ENCODE results near the gene CUL7. TPM values are rescaled to one million over a fixed set of nuclear protein-coding genes. Genes with fewer than 3 reads are reported as not detected.
"Not testable (repeated sequence)": the region's sequence is repeated elsewhere in the genome, so short reads cannot be mapped to it uniquely, and the experiment has no call there.

CUL7 gene
- total RNA-seq, 1 experiment from 2014 or later, result 23.5 TPM

DNA sequence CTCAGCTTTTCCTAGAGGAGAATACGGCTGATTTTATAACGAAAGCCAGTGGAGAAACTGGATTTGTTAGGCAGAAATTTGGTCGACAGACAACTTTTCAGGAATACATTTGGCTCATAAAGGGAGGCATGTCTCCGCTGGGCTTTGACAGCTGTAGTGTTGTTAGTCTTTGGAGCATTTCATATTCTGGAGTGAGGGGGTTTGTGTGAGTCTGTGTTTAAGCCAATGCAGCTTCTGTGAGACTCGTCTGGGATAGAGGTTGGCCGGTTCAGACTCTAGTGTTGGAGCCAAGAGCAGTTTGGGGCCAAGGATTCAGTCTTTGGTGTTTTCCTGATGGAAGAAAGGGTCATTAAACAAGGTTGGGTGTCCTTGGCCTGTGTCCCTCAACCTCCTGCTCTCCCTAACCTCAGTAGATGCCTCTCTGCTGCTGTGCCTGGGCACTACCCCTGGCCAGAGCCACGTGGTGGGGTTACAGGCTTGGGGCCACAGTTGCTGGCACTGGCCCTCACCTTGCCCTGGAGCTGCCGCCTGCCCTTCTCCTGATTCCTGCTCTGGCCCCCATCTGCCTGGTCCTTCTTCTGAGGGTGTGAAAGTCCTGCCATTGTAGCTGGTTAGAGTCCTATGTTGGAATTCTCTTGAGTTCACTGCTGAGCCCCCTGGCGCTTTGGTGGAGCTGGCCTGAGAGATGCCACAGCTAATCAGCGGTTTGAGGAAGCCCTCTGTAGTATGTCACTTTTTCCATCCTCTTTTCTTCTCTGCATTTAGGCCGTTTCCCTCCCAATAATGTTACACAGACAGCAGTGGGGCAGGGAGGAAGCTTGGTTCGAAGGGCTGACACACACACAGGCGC lies 29.4 kb upstream of the CUL7 start:
- no peak overlapping the region for H2BK12ac ChIP-seq (ENCODE audit: insufficient read length, low read depth, low read length)
- no peak overlapping the region for H3K56ac ChIP-seq (ENCODE audit: insufficient read length, low read depth, low read length)
- Mint-ChIP-seq H3K4me3 (peak overlapping the region in 1 of 2 experiments; percentile 5; a peak in 1 of 5 replicates), H3K4me1 (peaks cover 40 to 42% of the 10 kb centered on the region in 2 experiments), H3K36me3 (ENCODE audit: insufficient read depth in 1 of 3, low read depth in 3 of 3) (peaks cover 4 to 9% (median 4%) of the 10 kb centered on the region in 3 experiments; a peak in 5 of 7 replicates), H3K27ac (peak overlapping the region in 1 of 3 experiments; percentile 46; a peak in 1 of 7 replicates), H3K9me3 (no peaks in the 10 kb centered on the region), H3K27me3 (ENCODE audit: low read depth) (no peaks in the 10 kb centered on the region)
- no peak overlapping the region for H3K18ac ChIP-seq (ENCODE audit: insufficient read length, low read depth, low read length)
- no peak overlapping the region for H4K8ac ChIP-seq (replicated peaks; ENCODE audit: insufficient read length, low read depth, low read length)
- no peak overlapping the region for H4K5ac ChIP-seq (ENCODE audit: insufficient read length, low read depth, low read length)
- TF ChIP-seq, protein P1, sequence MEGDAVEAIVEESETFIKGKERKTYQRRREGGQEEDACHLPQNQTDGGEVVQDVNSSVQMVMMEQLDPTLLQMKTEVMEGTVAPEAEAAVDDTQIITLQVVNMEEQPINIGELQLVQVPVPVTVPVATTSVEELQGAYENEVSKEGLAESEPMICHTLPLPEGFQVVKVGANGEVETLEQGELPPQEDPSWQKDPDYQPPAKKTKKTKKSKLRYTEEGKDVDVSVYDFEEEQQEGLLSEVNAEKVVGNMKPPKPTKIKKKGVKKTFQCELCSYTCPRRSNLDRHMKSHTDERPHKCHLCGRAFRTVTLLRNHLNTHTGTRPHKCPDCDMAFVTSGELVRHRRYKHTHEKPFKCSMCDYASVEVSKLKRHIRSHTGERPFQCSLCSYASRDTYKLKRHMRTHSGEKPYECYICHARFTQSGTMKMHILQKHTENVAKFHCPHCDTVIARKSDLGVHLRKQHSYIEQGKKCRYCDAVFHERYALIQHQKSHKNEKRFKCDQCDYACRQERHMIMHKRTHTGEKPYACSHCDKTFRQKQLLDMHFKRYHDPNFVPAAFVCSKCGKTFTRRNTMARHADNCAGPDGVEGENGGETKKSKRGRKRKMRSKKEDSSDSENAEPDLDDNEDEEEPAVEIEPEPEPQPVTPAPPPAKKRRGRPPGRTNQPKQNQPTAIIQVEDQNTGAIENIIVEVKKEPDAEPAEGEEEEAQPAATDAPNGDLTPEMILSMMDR (conservative IDR thresholded peaks at IDR 0.05), result no peak
- no peak overlapping the region for H4K91ac ChIP-seq (ENCODE audit: insufficient read length, low read depth, low read length)
- H3K9ac ChIP-seq (ENCODE audit: extremely low read depth, insufficient read length, low read length), result no peak overlapping the region
- no peak overlapping the region for H2AK5ac ChIP-seq (ENCODE audit: insufficient read length, low read length)
- no peak for DNase-seq
- H3K79me1 ChIP-seq (ENCODE audit: insufficient read depth, low read depth, low read length, poor library complexity, severe bottlenecking), result peaks cover 6% of the 10 kb centered on the region
- no peak overlapping the region for H2BK15ac ChIP-seq (ENCODE audit: low read depth, low read length)
- no peak overlapping the region for H2BK5ac ChIP-seq (ENCODE audit: insufficient read length, low read length)
- no peak overlapping the region for H3T11ph ChIP-seq (ENCODE audit: low read length)
- H3K23ac ChIP-seq (ENCODE audit: insufficient read length, low read depth, low read length), result no peak overlapping the region
- H3K4ac ChIP-seq (ENCODE audit: low read depth, low read length), result no peak overlapping the region
- H3K4me2 ChIP-seq (ENCODE audit: insufficient read depth, insufficient read length, low read length), result no peak overlapping the region
- H2BK120ac ChIP-seq (ENCODE audit: low read depth, low read length, poor library complexity, severe bottlenecking), result no peak overlapping the region
- no peaks in the 10 kb centered on the region for H4K20me1 ChIP-seq (ENCODE audit: control insufficient read depth, insufficient read depth, insufficient read length)
- H2BK20ac ChIP-seq (ENCODE audit: low read depth, low read length, poor library complexity, severe bottlenecking), result no peak overlapping the region
- no peak overlapping the region for H2AFZ ChIP-seq (ENCODE audit: low read length)
- no peaks in the 10 kb centered on the region for H3K23me2 ChIP-seq (ENCODE audit: insufficient read length, low read depth, low read length, poor library complexity, severe bottlenecking)
- H3K79me2 ChIP-seq (ENCODE audit: insufficient read depth, low read length), result peaks cover 37% of the 10 kb centered on the region; the same call in 1 of the 2 replicates
- no peaks in the 10 kb centered on the region for H3K27me3 ChIP-seq (ENCODE audit: insufficient read depth, low read length)
- H3K4me1 ChIP-seq (ENCODE audit: insufficient read depth, low read length), result peaks cover 5% of the 10 kb centered on the region; the same call in 1 of the 2 replicates
- no peak overlapping the region for H3K14ac ChIP-seq (ENCODE audit: insufficient read depth, low read length)
- WGBS (ENCODE audit: extremely low coverage, insufficient read length, low lambda C conversion rate), result no CpG with 5 or more reads among the region's 13 CpGs
- no peak overlapping the region for H3K27ac ChIP-seq (ENCODE audit: insufficient read length, low read depth, low read length)
- H3K9me3 ChIP-seq (ENCODE audit: control insufficient read depth, low read depth, low read length), result no peaks in the 10 kb centered on the region

DNA sequence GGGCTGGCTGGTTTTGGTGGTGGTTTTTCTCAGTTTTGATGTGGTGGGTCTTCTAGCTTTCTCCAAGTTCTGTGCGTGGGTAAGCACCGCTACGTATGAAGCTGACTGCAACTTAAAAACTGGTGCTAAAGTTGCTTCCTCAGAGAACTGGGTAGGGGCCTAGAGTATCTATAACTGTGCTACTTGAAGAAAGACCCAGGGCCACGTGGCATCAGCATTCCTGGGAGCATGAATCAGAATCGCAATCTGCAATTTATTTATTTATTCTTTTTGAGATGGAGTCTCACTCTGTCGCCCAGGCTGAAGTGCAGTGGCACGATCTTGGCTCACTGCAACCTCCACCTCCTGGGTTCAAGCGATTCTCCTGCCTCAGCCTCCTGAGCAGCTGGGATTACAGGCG lies 28.3 kb upstream of the CUL7 start:
- not testable (repeated sequence) for H4K20me1 ChIP-seq (ENCODE audit: control insufficient read depth, insufficient read depth, insufficient read length)

More for the DNA sequence above, 28.3 kb upstream of the CUL7 start:
- H3K23me2 ChIP-seq (ENCODE audit: insufficient read length, low read depth, low read length, poor library complexity, severe bottlenecking); DNase-seq; H2AK5ac ChIP-seq (ENCODE audit: insufficient read length, low read length); H2BK12ac ChIP-seq (ENCODE audit: insufficient read length, low read depth, low read length); H4K91ac ChIP-seq (ENCODE audit: insufficient read length, low read depth, low read length); H2AFZ ChIP-seq (ENCODE audit: low read length); H3T11ph ChIP-seq (ENCODE audit: low read length); H4K5ac ChIP-seq (ENCODE audit: insufficient read length, low read depth, low read length); H3K27ac ChIP-seq (ENCODE audit: insufficient read length, low read depth, low read length); H3K9me3 ChIP-seq (ENCODE audit: control insufficient read depth, low read depth, low read length); H3K9me3 Mint-ChIP-seq; H2BK20ac ChIP-seq (ENCODE audit: low read depth, low read length, poor library complexity, severe bottlenecking); H3K36me3 Mint-ChIP-seq (ENCODE audit: insufficient read depth in 1 of 3, low read depth in 3 of 3); H3K18ac ChIP-seq (ENCODE audit: insufficient read length, low read depth, low read length); H2BK120ac ChIP-seq (ENCODE audit: low read depth, low read length, poor library complexity, severe bottlenecking); H3K56ac ChIP-seq (ENCODE audit: insufficient read length, low read depth, low read length); H3K9ac ChIP-seq (ENCODE audit: extremely low read depth, insufficient read length, low read length); H3K23ac ChIP-seq (ENCODE audit: insufficient read length, low read depth, low read length); H3K4ac ChIP-seq (ENCODE audit: low read depth, low read length); H4K8ac ChIP-seq (replicated peaks; ENCODE audit: insufficient read length, low read depth, low read length); H3K4me2 ChIP-seq (ENCODE audit: insufficient read depth, insufficient read length, low read length); H3K79me1 ChIP-seq (ENCODE audit: insufficient read depth, low read depth, low read length, poor library complexity, severe bottlenecking); H3K27me3 Mint-ChIP-seq (ENCODE audit: low read depth); H3K27me3 ChIP-seq (ENCODE audit: insufficient read depth, low read length); H3K4me3 Mint-ChIP-seq; H3K14ac ChIP-seq (ENCODE audit: insufficient read depth, low read length); H3K4me1 ChIP-seq (ENCODE audit: insufficient read depth, low read length); H2BK15ac ChIP-seq (ENCODE audit: low read depth, low read length); H2BK5ac ChIP-seq (ENCODE audit: insufficient read length, low read length): not testable (repeated sequence)
- WGBS (ENCODE audit: extremely low coverage, insufficient read length, low lambda C conversion rate), result no CpG with 5 or more reads among the region's 9 CpGs
- peaks cover 42 to 44% of the 10 kb centered on the region in 2 experiments for H3K4me1 Mint-ChIP-seq
- peak overlapping the region in 1 of 3 experiments; percentile 92; a peak in 1 of 7 replicates for H3K27ac Mint-ChIP-seq
- peaks cover 32% of the 10 kb centered on the region; the same call in 1 of the 2 replicates for H3K79me2 ChIP-seq (ENCODE audit: insufficient read depth, low read length)

Data from H9 (cell line).